Measurements from ENCODE around the gene ZNF560. TPM values are rescaled to one million over a fixed set of nuclear protein-coding genes. Genes with fewer than 3 reads are reported as not detected.
"Not testable (repeated sequence)": the region's sequence is repeated elsewhere in the genome, so short reads cannot be mapped to it uniquely, and the experiment has no call there.

Gene ZNF560
- not detected for total RNA-seq

GRCh38 chr19:9498183-9498902 lies at the start of gene ZNF560:
ZNF560 (minus strand) TSS chr19:9498616; CDS start chr19:9475313, 23,303 bp downstream.
- no peak for ATAC-seq
- no peak for DNase-seq (ENCODE audit: low spot score)

- no peak for DNase-seq (ENCODE audit: low spot score)
- ATAC-seq = no peak
Observed at GRCh38 chr19:9547870-9548269, 49.5 kb upstream of the ZNF560 start.

DNA sequence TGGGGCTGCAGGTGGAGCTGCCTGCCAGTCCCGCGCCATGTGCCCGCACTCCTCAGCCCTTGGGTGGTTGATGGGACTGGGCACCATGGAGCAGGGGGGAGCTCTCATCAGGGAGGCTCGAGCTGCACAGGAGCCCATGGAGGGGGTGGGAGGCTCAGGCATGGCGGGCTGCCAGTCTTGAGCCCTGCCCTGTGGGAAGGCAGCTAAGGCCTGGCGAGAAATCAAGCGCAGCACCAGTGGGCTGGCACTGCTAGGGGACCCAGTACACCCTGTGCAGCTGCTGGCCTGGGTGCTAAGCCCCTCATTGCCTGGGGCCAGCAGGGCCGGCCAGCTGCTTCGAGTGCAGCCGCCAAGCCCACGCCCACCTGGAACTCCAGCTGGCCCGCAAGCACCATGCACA lies 42.9 kb upstream of the ZNF560 start:
- not testable (repeated sequence) for DNase-seq (ENCODE audit: low spot score); ATAC-seq

DNA sequence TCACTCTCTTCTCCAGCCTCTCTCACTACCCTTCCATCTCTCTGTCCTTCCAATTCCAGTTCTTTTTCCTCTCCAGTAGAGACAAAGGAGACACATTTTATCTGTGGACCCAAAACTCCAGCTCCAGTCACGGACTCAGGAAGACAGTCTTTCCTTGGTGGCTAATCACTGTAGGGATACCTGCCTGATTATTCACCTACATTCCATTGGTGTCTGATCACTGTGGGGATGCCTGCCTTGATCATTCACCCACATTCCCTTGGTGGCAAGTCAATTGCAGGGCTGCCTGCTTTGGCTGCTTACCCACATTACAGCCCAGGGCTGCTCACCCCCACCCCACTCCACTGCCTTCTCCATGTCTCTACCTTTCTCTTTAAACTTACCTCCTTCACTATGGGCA lies 41.5 kb upstream of the ZNF560 start:
- not testable (repeated sequence) for ATAC-seq; DNase-seq (ENCODE audit: low spot score)

- not testable (repeated sequence) for DNase-seq (ENCODE audit: low spot score)
Observed at GRCh38 chr19:9539201-9539600, 40.8 kb upstream of the ZNF560 start.

GRCh38 chr19:9538183-9539058 lies 40.0 kb upstream of the ZNF560 start, which contains the start of gene ZNF426:
ZNF426 (minus strand) TSS chr19:9538645; CDS start chr19:9536232, 2,413 bp downstream.
- ATAC-seq = peak; percentile 93

More at GRCh38 chr19:9539201-9539600, 40.8 kb upstream of the ZNF560 start:
- not testable (repeated sequence) for ATAC-seq

DNA sequence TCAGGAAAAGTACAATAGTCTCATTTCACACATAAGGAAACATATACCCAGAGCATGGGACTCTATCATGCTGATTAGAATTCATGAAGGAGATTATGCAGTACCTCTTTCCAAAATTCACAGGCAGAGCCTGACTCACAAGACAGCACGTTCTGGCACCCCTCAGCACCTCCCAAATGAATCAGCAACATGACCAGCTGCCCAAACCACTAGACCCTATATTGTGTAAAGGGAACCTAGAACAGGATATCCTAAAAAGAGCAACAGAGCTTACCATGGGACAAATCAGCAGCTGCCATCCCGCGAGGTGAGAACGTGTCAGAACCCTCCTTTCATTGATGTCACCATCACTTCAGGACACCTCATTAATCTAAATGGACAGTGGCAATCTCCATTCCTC lies 37.5 kb upstream of the ZNF560 start:
- ATAC-seq = no peak

More at GRCh38 chr19:9538183-9539058, 40.0 kb upstream of the ZNF560 start, which contains the start of gene ZNF426:
- peak; percentile 79 for DNase-seq (ENCODE audit: low spot score)

DNA sequence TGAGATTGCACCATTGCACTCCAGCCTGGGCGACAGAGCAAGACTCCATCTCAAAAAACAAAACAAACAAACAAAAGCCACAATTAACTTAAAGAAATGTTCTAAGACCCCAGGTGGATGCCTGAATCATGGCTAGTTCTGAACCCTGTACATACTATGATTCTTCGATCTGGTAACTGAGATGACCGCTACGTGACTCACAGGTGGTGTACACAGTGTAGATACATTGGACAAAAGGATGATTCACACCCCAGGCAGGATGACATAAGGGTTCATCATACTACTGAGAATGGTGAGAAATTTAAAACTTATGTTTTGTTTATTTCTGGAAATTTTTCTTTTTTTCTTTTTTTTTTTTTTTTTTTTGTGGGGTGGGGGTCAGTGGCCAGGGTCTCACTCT lies 33.5 kb upstream of the ZNF560 start:
- ATAC-seq (no peak), DNase-seq (ENCODE audit: low spot score) (no peak)

More for the DNA sequence above, 37.5 kb upstream of the ZNF560 start:
- DNase-seq (ENCODE audit: low spot score) = no peak

DNA sequence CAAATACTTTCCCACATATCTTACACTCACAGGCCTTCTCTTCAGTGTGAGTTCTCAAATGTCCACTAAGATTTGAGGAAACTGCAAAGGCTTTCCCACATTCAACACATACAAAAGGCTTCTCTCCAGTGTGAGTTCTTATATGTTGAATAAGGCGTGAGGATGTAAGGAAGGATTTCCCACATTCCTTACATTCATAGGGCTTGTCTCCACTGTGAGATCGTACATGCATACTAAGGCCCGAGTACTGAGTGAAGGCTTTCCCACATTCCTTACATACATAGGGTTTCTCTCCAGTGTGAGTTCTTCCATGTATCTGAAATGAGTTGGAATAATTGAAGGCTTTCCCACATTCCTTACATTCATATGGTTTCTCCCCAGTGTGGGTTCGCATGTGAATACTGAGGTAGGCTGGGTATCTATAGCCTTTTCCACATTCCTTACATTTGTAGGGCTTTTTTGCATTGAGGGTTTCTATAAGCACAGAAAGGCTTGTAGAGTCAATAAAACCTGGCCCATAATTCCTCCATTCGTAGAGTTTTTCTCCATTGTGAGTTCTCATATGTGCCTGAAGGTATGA lies 30.4 kb upstream of the ZNF560 start:
- DNase-seq (ENCODE audit: low spot score) = no peak
- no peak for ATAC-seq

DNA sequence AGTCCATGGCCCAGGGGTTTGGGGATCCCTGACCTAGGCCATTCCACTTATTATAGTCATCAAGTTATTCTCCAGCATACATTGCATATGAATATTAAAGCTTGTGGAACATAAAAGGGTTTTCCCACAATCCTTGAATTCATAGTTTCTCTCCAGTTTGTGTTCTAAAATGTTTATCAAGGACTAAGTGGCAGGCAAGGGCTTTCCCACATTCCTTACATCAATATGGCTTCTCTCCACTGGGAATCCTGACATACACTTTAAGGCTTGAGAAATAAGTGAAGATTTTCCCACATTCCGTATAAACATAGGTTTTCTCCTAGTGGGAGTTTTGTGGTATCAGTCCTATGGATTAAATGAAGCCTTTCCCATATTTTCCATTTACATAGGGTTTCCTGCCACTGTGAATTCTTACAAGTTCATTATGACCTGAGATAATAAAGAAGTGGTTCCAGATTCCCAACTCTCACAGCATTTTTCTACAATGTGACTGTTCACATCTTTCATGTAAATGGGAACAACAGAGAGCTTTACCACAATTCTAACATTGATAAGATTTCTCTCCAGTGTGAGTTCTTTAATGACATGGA lies 25.6 kb upstream of the ZNF560 start:
- ATAC-seq = no peak
- no peak for DNase-seq (ENCODE audit: low spot score)

- ATAC-seq = no peak
- no peak for DNase-seq (ENCODE audit: low spot score)
Observed at GRCh38 chr19:9507285-9507684, 8.9 kb upstream of the ZNF560 start.

DNA sequence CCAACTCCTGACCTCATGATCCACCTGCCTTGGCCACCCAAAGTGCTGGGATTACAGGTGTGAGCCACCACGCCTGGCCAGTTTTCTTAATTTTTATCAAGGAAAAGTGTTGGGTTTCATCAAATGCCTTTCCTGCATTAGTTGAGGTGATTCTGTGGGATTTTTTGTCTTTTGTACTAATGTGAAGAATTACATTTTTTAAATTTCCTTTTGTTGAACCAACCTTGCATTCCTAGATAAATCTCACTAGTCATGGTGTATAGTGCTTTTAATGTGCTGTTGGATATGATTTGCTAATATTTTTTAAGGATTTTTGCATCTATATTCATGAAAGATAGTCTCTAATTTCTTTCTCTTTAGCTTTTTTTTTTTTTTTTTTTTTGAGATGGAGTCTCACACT lies 2.4 kb upstream of the ZNF560 start:
- ATAC-seq = no peak
- no peak for DNase-seq (ENCODE audit: low spot score)

GRCh38 chr19:9494096-9494495 lies 4.3 kb downstream of the ZNF560 start:
- DNase-seq (ENCODE audit: low spot score) (no peak), ATAC-seq (no peak)

GRCh38 chr19:9487016-9487415 lies 11.4 kb downstream of the ZNF560 start:
- DNase-seq (ENCODE audit: low spot score) (no peak), ATAC-seq (no peak)

DNA sequence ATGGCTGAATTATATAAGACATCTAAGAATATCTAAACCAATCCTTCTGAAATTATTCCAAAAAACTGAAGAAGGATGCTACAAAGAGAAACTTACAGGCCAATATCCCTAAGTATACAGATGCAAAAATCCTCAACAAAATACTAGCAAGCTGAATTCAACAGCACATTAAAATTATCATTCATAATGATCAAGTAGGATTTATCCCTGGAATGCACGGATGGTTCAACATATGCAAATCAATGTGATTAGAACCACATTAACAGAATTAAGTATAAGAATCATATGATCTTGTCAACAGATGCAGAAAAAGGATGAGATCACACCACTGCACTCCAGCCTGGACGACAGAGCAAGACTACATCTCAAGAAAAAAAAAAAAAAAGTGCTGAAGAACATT lies 13.3 kb downstream of the ZNF560 start:
- DNase-seq (ENCODE audit: low spot score) (no peak), ATAC-seq (no peak)

- DNase-seq (ENCODE audit: low spot score) (no peak), ATAC-seq (no peak)
Observed at GRCh38 chr19:9474975-9475374, 23.4 kb downstream of the ZNF560 start.

GRCh38 chr19:9467161-9467560 lies 31.3 kb downstream of the ZNF560 start:
- DNase-seq (ENCODE audit: low spot score) (no peak), ATAC-seq (no peak)

GRCh38 chr19:9461938-9462337 lies 36.5 kb downstream of the ZNF560 start:
- ATAC-seq = no peak
- no peak for DNase-seq (ENCODE audit: low spot score)

- no peak for ATAC-seq
- no peak for DNase-seq (ENCODE audit: low spot score)
Observed at GRCh38 chr19:9456018-9456689, 42.3 kb downstream of the ZNF560 start.

DNA sequence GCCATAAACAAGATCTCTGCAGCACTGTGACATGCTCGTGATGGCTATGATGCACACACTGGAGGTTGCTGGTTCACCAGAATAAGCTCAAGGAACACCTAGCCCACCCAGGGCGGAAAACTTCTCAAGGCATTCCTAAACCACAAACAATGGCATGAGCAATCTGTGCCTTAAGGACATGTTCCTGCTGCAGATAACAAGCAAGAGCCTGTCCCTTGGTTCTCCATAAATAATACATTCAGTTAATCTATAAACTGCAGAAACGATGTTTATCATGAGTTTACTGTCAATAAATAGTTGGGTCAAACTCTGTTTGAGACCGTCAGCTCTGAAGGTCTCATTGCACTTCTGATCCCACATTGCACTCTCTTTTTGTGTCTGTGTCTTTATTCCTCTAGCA lies 44.5 kb downstream of the ZNF560 start:
- no peak for ATAC-seq
- DNase-seq (ENCODE audit: low spot score) = no peak

All from left lobe of liver (tissue), 2 donors.